GM08714 (cell line): ENCODE data around the gene MOSPD3.
"Not testable (repeated sequence)": the region's sequence is repeated elsewhere in the genome, so short reads cannot be mapped to it uniquely, and the experiment has no call there.

Experiments used
- H3K4me3 ChIP-seq: fragments of 200-500 bp; sonication (Bioruptor generic); 2 replicates; pipeline ENCODE4 v1.5.1; 2014; ENCODE audit warnings: mild to moderate bottlenecking, low read length, inconsistent platforms
- ZNF274 ChIP-seq: IDR thresholded peaks from 2 replicates; pipeline ENCODE4 v1.6.1; 2012; ENCODE audit warnings: mild to moderate bottlenecking, low read depth, low read length

The MOSPD3 gene

DNA sequence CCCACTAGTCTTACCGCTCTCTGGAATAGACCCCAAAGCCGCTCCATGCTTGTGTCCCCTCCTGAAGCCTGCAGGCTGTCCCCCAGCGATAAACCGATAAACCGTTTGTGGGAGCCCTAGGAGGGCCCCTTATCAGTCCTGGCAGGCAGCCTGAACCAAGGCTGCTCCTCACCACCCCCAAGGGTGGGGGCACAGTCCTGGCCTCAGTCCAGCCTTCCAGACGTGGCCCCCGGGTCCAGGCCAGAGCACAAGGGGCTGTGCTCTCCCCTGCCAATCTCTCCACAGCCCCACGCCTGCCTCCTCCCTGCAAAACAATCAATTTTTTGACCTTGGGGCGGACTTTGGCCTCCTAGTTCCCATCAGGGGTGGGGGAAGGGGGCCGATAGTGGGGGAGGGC, 29.1 kb downstream of the MOSPD3 start, which contains the start of gene TFR2:
TFR2 (minus strand) TSS at position 90 of the 397 bp plus-strand sequence; CDS start at position 47, 43 bp downstream.
- H3K4me3 ChIP-seq, result no peak within 1 kb of the TSS

GRCh38 chr7:100641860-100642533, 29.7 kb downstream of the MOSPD3 start:
- no peak for TF ChIP-seq ZNF274
- no peak overlapping the region for H3K4me3 ChIP-seq

More for the DNA sequence above, 29.1 kb downstream of the MOSPD3 start, which contains the start of gene TFR2:
- TF ChIP-seq ZNF274, result no peak

DNA sequence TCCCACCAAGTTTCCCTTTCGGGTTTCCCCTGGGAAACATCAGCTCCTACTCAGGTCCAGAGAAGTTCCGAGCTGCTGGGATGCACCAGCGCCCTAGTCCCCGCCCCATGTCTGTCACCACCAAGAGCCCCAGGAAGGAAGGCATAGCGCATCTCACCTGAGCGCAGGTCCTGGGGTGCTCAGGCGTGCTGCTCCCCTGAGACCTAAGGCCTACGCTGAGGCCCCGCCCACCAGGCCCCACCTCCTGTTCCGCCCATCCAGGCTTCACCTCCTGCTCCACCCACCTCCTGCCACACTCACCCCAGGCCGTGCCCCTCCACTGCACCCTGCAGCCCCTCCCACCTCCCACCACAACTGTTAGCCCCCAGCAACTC, 30.2 kb downstream of the MOSPD3 start:
- no peak for TF ChIP-seq ZNF274
- H3K4me3 ChIP-seq, result no peak overlapping the region

- no peak for TF ChIP-seq ZNF274
- H3K4me3 ChIP-seq, result no peak overlapping the region
Observed at GRCh38 chr7:100649826-100650565, 37.7 kb downstream of the MOSPD3 start.

DNA sequence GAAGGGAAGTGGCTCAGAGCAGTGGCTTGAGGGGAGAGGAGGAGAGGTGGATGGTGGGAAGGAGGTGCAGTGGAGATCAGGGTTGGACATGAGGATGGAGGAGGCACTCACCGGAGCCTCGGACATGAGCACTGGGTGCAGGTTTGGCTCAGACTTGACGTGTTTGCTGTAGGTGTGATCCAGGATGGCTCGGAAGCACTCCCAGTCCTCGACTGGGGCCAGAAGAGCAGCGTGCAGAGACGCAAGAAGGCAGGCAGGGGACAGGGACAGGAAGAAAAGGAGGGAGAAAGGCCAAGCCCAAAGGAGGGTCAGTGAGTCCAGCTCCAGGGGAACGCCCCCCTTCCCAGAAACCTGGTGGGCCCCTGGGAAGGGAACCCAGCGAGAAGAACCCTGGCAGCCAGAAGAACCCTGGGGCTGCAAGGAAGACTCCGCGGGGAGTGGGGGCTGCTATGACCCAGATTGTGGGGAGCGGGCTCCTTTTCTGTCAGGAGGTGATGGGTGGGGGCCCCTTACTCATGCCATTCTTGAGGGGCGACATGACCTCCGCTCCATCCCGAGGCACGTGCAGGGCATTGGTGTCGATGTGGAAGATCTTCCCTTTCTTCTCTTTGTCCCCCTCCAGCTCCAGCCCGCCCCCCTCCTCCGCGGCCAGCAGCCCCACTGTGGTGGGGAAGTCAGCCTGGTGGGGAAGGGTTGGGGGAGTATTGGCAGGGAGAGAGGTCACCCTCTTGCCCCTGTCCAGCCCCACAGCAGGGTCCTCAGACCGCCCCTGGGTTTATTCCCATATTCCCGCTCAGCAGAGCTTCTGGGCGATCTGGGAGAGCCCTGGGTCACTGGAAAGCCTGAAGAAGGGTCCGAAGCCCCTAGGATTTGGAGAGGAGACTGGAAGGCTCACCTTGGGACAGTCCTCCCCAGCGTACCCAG, 42.8 kb downstream of the MOSPD3 start:
- TF ChIP-seq ZNF274, result no peak

DNA sequence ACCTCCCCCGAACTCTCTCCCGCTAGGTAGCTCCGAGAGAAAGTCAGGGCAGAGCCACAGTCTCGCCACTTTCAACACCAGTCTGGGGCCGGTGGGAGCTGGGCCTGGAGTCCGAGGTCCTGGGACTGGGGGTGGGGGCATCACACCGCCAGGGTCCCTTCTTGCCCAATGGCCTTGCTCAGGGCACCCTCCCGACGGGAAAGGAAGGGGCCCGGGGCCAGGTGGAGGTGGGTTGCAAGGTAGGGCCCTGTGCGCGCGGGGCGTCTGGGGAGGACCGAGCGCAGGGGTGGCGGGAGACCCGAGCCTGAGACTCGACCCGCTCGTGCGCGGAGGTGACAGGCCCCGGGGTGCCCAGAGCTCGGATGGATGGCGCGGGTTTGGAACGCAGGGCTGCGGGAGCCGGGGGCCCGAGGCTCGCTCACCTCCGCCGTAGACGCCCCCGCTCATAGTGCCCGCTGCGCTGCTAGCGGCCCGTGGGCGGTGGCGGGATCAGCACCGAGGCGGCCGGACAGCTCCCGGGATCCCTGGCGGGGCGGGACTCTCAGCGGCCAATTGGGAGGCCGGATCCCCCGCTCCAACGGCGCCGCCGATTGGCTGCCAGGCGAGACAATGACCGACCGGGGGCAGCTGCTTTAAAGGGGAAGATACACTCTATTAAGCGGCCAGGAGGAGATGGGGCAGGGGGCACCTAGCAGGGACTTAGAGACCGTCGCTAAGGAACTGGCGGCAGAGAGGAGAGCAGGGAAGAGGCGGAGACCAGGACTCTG, 43.8 kb downstream of the MOSPD3 start, which contains the start of gene ACTL6B:
ACTL6B (minus strand) TSS at position 541 of the 767 bp plus-strand sequence; CDS start at position 447, 94 bp downstream.
- TF ChIP-seq ZNF274, result no peak
- H3K4me3 ChIP-seq, result no peak within 1 kb of the TSS

More for the DNA sequence above, 42.8 kb downstream of the MOSPD3 start:
- H3K4me3 ChIP-seq, result no peak overlapping the region

- not testable (repeated sequence) for H3K4me3 ChIP-seq
Observed at GRCh38 chr7:100662194-100662776, 49.9 kb downstream of the MOSPD3 start.
